Large intestine (tissue), 3 donors: Measurements from ENCODE around the gene FAM174A. TPM values are rescaled to one million over a fixed set of nuclear protein-coding genes. Genes with fewer than 3 reads are reported as not detected.
"Not testable (repeated sequence)": the region's sequence is repeated elsewhere in the genome, so short reads cannot be mapped to it uniquely, and the experiment has no call there.

Experiments
- DNase-seq, 2 donors: peaks; one replicate each; pipeline versions ENCODE4 v3.0.0 to v3.0.0-alpha.2; 2013
- H3K27ac ChIP-seq: one replicate; pipeline ENCODE4 v1.5.1; 2013; ENCODE audit warnings: low read length
- H3K27me3 ChIP-seq: 2 replicates; pipeline ENCODE4 v1.6.1; 2013; ENCODE audit warnings: low read length; ENCODE audit not compliant: control insufficient read depth, insufficient read depth
- H3K36me3 ChIP-seq: 2 replicates; pipeline ENCODE4 v1.6.1; 2013; ENCODE audit warnings: low read length; ENCODE audit not compliant: control insufficient read depth, insufficient read depth
- H3K4me1 ChIP-seq: one replicate; pipeline ENCODE4 v1.6.1; 2013; ENCODE audit warnings: low read length; ENCODE audit not compliant: control insufficient read depth, insufficient read depth
- H3K4me3 ChIP-seq: one replicate; pipeline ENCODE4 v1.5.1; 2013; ENCODE audit warnings: low read length
- H3K9me3 ChIP-seq: one replicate; pipeline ENCODE4 v1.6.1; 2013; ENCODE audit warnings: mild to moderate bottlenecking, low read depth, low read length, moderate library complexity; ENCODE audit not compliant: control insufficient read depth
- WGBS: methylation state at CpG from one replicate; pipeline ENCODE4 v1.1.5; 2013; ENCODE audit warnings: low lambda C conversion rate; ENCODE audit not compliant: insufficient coverage; 5-methylcytosine and 5-hydroxymethylcytosine counted together
- polyA plus RNA-seq: library from polyadenylated mRNA; unstranded; fragments of 120-200 nt; gene quantifications from one replicate; pipeline ENCODE4 v1.2.1, GENCODE V29; 2013

FAM174A gene
- polyA plus RNA-seq, 1 donor, result 22.4 TPM

DNA sequence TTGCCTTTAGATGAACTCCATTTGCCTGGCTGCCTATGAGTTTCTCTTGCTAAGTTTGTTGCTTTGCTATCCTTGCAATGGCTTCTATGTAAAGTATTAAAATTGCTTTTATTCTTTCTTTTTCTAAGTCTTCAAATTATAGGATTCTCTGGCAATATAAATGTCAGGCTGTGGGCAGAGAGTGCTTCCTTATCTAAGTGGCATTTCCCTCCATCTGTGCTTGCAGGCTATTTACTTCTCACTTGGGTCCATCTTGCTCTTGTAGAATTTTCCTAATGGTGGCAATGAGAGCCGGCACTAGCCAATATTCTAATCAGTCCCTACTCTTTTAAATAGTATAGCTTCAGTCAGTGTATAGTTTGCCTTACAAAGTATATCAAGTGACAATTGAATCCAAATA is 63.3 kb downstream of the FAM174A start:
- Histone ChIP-seq H3K9me3 (no peaks in the 10 kb centered on the region), H3K36me3 (no peaks in the 10 kb centered on the region), H3K4me3 (no peak overlapping the region), H3K27ac (no peak overlapping the region), H3K27me3 (no peaks in the 10 kb centered on the region), H3K4me1 (no peaks in the 10 kb centered on the region)
- DNase-seq, result no peak
- 80% methylated on average over 1 of the region's 1 CpG for WGBS

DNA sequence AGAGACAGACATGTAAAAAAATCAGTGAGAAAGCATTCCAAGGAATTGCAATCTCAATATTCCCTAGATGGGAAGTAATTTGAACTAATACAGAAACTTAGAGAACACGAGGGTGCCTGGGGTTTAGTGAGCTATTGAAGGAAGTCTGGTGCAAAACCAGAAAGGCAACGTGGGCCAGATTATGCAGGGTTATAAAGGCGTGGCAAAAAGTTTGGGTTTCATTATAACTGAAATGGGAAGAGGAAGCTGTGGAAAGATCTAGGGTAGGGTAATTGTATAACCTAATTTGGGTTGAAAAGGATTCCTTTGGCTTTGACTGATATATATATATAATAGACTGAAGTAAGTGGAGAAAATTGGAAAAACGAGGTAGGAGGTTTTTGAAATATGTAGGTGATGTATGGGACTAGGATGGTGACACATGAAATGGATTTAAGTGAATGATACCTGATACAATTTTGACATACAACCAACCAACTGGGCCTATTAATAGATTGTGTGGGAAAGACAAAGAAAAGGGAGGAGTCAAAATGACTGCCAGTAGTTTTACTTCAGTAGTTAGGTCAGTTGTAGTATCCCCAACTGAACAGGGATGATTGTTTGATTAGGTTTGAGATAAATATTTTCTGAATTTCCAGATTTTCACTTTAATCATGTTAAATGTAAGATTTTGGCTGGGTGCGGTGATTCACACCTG is 65.3 kb downstream of the FAM174A start:
- Histone ChIP-seq H3K4me3 (no peak overlapping the region), H3K27ac (no peak overlapping the region), H3K27me3 (no peaks in the 10 kb centered on the region), H3K4me1 (no peaks in the 10 kb centered on the region), H3K9me3 (no peaks in the 10 kb centered on the region), H3K36me3 (no peaks in the 10 kb centered on the region)
- 89% methylated on average over 2 of the region's 5 CpGs for WGBS
- DNase-seq, result no peak

DNA sequence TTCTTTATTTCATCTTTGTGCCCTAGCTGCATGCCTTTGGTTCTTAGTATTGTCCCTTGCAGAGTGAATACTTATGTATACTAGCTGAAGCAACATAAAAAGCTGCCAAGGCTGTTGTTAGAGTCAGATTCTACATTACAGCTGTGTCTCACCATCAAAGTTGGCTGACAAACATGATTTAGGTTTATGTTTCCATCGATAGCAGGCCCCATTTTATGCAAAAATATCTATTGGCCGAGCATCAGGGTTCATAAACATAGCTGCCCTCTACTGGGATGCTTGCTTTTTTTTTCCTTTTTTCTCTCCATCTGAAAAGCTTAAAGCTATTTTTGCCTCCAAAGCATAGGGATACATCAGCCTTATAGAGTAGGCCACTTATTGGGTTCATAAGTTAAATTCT is 68.0 kb downstream of the FAM174A start:
- H3K27ac ChIP-seq, result no peak overlapping the region
- no peak overlapping the region for H3K4me3 ChIP-seq
- no CpG with 5 or more reads among the region's 2 CpGs for WGBS

DNA sequence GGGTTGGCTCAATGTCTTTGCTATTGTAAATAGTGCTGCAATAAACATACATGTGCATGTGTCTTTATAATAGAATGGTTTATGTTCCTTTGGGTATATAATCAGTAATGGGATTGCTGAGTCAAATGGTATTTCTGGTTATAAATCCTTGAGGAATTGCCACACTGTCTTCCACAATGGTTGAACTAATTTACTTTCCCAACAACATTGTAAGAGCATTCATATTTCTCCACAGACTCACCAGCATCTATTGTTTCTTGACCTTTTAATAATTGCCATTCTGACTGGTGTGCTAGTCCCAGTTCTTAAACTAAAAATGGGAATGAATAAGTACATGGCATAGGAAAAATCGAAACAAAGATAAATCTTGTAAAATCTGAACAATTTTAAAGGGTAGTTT is 68.8 kb downstream of the FAM174A start:
- not testable (repeated sequence) for H3K36me3 ChIP-seq, H3K27me3 ChIP-seq, H3K27ac ChIP-seq, H3K4me3 ChIP-seq, H3K9me3 ChIP-seq, DNase-seq, H3K4me1 ChIP-seq
- 100% methylated on average over 1 of the region's 1 CpG for WGBS

More for the DNA sequence above, 68.0 kb downstream of the FAM174A start:
- H3K36me3 ChIP-seq, result no peaks in the 10 kb centered on the region
- no peaks in the 10 kb centered on the region for H3K27me3 ChIP-seq
- DNase-seq, result no peak
- no peaks in the 10 kb centered on the region for H3K4me1 ChIP-seq
- no peaks in the 10 kb centered on the region for H3K9me3 ChIP-seq

DNA sequence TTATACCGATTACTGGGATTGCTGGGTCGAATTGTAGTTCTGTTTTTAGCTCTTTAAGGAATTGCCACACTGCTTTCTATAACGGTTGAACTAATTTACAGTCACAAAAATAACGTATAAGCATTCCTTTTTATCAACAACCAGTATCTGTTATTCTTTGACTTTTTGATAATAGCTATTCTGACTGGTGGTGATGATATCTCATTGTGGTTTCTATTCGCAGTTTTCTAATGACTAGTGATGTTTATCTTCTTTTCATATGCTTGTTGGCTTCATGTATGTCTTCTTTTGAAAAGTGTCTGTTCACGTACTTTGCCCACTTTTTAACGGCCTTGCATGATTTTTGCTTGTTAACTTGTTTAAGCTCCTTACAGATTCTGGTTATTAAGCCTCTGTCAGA is 74.4 kb downstream of the FAM174A start:
- H3K36me3 ChIP-seq, result no peaks in the 10 kb centered on the region
- no peaks in the 10 kb centered on the region for H3K27me3 ChIP-seq
- 94% methylated on average over 3 of the region's 7 CpGs for WGBS
- no peaks in the 10 kb centered on the region for H3K4me1 ChIP-seq
- no peaks in the 10 kb centered on the region for H3K9me3 ChIP-seq
- H3K27ac ChIP-seq, result no peak overlapping the region
- no peak overlapping the region for H3K4me3 ChIP-seq
- DNase-seq, result no peak

DNA sequence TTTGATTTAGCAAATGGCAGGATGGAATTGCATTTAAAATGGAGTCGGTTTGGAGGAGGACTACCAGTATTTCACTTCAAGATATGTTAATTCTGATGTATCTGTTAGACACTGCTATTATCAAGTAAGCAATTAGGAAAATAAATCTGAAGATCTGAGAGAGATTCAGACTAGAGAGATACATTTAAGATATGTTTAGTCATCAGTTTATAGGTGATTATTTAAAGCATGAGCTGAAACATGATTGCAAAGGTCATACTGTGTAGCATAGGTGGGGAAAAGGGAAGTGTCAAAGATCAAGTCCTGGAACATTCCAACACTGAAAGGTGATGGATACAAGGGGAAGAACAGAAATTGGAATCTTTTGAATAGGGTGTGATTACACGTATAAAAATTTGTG is 79.1 kb downstream of the FAM174A start:
- H3K36me3 ChIP-seq, result no peaks in the 10 kb centered on the region
- no peaks in the 10 kb centered on the region for H3K27me3 ChIP-seq
- 100% methylated on average over 1 of the region's 2 CpGs for WGBS
- no peak overlapping the region for H3K27ac ChIP-seq
- H3K9me3 ChIP-seq, result no peaks in the 10 kb centered on the region
- no peaks in the 10 kb centered on the region for H3K4me1 ChIP-seq
- H3K4me3 ChIP-seq, result no peak overlapping the region
- no peak for DNase-seq

DNA sequence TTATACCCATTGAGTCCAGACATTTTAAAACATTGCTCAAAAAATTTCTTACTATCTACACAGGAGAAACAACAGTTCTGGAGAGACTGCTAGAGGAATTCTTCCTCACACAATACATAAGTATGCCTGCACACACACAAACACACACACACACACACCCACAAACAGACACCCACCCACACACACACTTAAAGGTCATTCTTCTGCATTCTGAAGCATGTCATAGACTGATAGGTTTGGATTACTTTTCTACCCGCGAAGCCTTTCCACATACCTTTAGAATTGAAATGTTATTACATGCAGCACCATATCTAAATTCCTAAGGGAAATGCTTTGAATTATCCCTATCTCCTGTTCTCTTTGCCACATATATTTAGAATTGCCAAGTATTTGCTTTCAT is 80.2 kb downstream of the FAM174A start:
- no CpG with 5 or more reads among the region's 2 CpGs for WGBS
- Histone ChIP-seq H3K9me3 (no peaks in the 10 kb centered on the region), H3K4me1 (no peaks in the 10 kb centered on the region), H3K27ac (no peak overlapping the region), H3K4me3 (no peak overlapping the region), H3K36me3 (no peaks in the 10 kb centered on the region), H3K27me3 (no peaks in the 10 kb centered on the region)
- DNase-seq, result no peak

DNA sequence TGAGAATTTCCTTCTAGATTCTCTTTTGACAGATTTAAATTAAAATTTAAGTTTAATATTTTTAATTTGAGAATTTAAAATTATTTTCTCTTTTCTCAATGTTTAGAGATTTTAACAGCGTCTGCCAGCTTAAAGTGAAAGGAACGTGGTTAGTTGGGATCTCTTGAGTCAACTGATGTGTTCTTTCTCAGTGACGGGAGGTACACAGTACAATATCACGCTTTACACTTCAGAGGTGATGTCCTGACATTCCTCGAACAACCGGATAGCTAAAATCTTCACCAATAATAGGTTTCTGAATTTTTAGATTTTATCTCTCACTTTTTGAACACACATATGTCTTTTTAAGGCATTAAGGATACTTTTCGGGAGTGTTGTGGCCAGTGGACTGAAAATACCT is 81.1 kb downstream of the FAM174A start:
- WGBS, result no CpG with 5 or more reads among the region's 7 CpGs
- Histone ChIP-seq H3K9me3 (no peaks in the 10 kb centered on the region), H3K4me3 (no peak overlapping the region), H3K4me1 (no peaks in the 10 kb centered on the region), H3K27me3 (no peaks in the 10 kb centered on the region), H3K27ac (no peak overlapping the region), H3K36me3 (no peaks in the 10 kb centered on the region)
- DNase-seq, result no peak

DNA sequence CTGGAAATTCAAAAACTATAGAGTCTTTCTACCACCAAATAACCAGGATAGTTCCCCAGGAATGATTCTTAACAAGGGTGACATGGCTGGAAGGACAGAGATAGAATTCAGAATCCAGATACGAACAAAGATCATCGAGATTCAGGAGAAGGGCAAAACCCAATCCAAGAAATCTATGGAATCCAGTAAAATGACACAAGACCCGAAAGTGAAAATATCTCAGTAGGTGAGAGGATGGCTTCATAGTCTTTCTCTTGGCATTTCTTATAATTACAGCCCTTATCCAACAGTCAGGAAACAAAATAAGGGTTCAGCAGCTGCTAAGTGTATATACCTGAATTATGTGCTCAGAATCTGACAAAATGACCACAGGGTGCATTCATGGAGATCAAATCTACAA is 81.8 kb downstream of the FAM174A start:
- H3K27me3 ChIP-seq, result no peaks in the 10 kb centered on the region
- H3K4me3 ChIP-seq, result no peak overlapping the region
- WGBS, result 93% methylated on average over 3 of the region's 3 CpGs
- no peaks in the 10 kb centered on the region for H3K9me3 ChIP-seq
- no peak overlapping the region for H3K27ac ChIP-seq
- no peak for DNase-seq
- no peaks in the 10 kb centered on the region for H3K4me1 ChIP-seq
- no peaks in the 10 kb centered on the region for H3K36me3 ChIP-seq

DNA sequence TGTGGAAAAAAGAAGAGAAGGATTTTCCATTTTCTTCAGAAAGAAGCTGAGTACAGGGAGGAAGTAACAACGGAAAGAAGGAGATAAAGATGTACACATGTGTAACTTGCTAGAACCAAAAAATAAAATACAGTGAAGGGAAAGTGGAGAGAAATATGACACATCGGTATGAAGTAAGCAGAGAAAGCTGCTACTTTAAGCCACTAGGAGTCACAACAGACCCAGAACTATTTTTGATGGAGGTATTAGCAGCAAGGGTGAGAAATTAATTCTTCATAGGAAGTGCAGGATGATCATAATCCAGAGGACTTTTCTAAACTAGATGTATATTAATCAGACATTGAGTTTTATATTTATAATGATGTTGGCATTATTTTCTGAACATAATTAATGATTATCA is 88.5 kb downstream of the FAM174A start:
- no peak overlapping the region for H3K4me3 ChIP-seq
- H3K27me3 ChIP-seq, result no peaks in the 10 kb centered on the region
- DNase-seq, result no peak
- no peak overlapping the region for H3K27ac ChIP-seq
- no peaks in the 10 kb centered on the region for H3K9me3 ChIP-seq
- no peaks in the 10 kb centered on the region for H3K4me1 ChIP-seq
- WGBS, result 80% methylated on average over 1 of the region's 2 CpGs
- H3K36me3 ChIP-seq, result no peaks in the 10 kb centered on the region

DNA sequence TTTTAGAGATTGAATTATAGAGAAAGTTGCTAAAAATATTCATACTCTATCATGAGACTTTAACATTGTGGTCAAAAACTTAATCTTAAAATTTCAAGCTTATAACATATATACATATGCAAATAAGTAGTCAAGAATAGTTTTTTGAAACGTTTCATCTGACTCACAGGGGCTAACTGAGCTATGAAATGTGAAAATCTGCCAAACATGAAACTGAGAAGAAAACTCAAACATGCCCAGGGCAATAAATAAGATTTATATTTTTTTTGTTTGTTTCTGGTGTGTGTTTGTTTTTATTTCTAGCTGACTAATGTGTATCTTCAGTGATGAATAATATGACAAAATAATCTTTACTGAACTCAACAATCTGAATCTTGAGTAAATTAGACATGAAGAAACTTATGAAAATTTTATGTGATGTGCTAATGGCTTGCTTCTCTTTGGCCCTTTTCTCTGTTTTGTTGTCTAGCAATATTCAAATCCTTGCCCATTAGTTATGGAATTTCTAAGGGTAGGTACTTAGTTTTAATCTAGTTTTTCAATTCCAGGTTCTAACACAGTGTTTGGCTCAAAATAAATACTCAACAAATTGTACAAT is 99.9 kb downstream of the FAM174A start:
- no peaks in the 10 kb centered on the region for H3K4me1 ChIP-seq
- no peaks in the 10 kb centered on the region for H3K36me3 ChIP-seq
- WGBS, result 67% methylated on average over 1 of the region's 1 CpG
- DNase-seq, result no peak
- no peaks in the 10 kb centered on the region for H3K27me3 ChIP-seq
- no peak overlapping the region for H3K27ac ChIP-seq
- H3K9me3 ChIP-seq, result no peaks in the 10 kb centered on the region
- no peak overlapping the region for H3K4me3 ChIP-seq
